Caco-2 (cell line): ENCODE results near the gene STEAP3. TPM values are rescaled to one million over a fixed set of nuclear protein-coding genes. Genes with fewer than 3 reads are reported as not detected.

Source experiments
- BruUV-seq: library from RNA; stranded (reverse); fragments of 400-500 nt; replicated peaks from 2 replicates; lab custom pipeline; 2021; lab: Mats Ljungman, UMichigan
- CTCF ChIA-PET: fragments of 300-600 bp; sonication (Branson Sonifier 250); formaldehyde crosslinking; loops from one replicate; lab custom pipeline; 2022; ENCODE audit warnings: antibody characterized with exemption; lab: Charles Lee
- POLR2A ChIA-PET: fragments of 300-600 bp; sonication (Branson Sonifier 250); formaldehyde crosslinking; loops from one replicate; lab custom pipeline; 2022; ENCODE audit warnings: antibody characterized with exemption; lab: Charles Lee
- DNase-seq, 2 experiments: peaks; one replicate each; pipeline versions ENCODE4 v3.0.0 to v3.0.0-alpha.2; 2020 to 2022
- H3K27me3 ChIP-seq: replicated peaks from 2 replicates; pipeline ENCODE4 v1.6.0; 2011; ENCODE audit warnings: low read length; ENCODE audit not compliant: control insufficient read depth, insufficient read depth
- H3K36me3 ChIP-seq: 2 replicates; pipeline ENCODE4 v1.5.1; 2011; ENCODE audit warnings: low read length; ENCODE audit not compliant: control insufficient read depth, insufficient read depth
- H3K4me1 ChIP-seq: fragments of 250-450 bp; sonication (Bioruptor Pico); 2 replicates; pipeline ENCODE4 v1.5.1; 2020; ENCODE audit warnings: mild to moderate bottlenecking
- H3K4me3 ChIP-seq: 2 replicates; pipeline ENCODE4 v1.5.1; 2011; ENCODE audit warnings: low read depth, mild to moderate bottlenecking, control low read depth, low read length
- H3K9me3 ChIP-seq: fragments of 250-450 bp; sonication (Bioruptor Pico); 2 replicates; pipeline ENCODE4 v1.5.1; 2020; ENCODE audit warnings: mild to moderate bottlenecking, moderate library complexity
- H3K27ac Mint-ChIP-seq: one replicate; pipeline ENCODE4 v1.8.0; 2022; ENCODE audit warnings: mixed read lengths; ENCODE audit not compliant: unreplicated experiment
- H3K27me3 Mint-ChIP-seq: one replicate; pipeline ENCODE4 v1.8.0; 2022; ENCODE audit warnings: mixed read lengths; ENCODE audit not compliant: insufficient read depth, unreplicated experiment
- H3K36me3 Mint-ChIP-seq: one replicate; pipeline ENCODE4 v1.8.0; 2022; ENCODE audit warnings: mild to moderate bottlenecking, mixed read lengths; ENCODE audit not compliant: insufficient read depth, unreplicated experiment
- H3K4me1 Mint-ChIP-seq: one replicate; pipeline ENCODE4 v1.8.0; 2022; ENCODE audit warnings: low read depth, mixed read lengths; ENCODE audit not compliant: unreplicated experiment
- H3K4me3 Mint-ChIP-seq: one replicate; pipeline ENCODE4 v1.8.0; 2022; ENCODE audit warnings: mild to moderate bottlenecking, moderate library complexity, mixed read lengths; ENCODE audit not compliant: unreplicated experiment
- H3K9me3 Mint-ChIP-seq: one replicate; pipeline ENCODE4 v1.8.0; 2022; ENCODE audit warnings: mixed read lengths; ENCODE audit not compliant: unreplicated experiment
- intact Hi-C: fragments of 100-400 bp; cut with micrococcal nuclease; formaldehyde crosslinking; loops from one replicate; pipeline ENCODE4 v1.10.0; 2022; ENCODE audit not compliant: unreplicated experiment
- total RNA-seq: library from RNA; stranded (reverse); gene quantifications from 2 replicates; pipeline ENCODE4 v1.2.3, GENCODE V29; 2022
- TF ChIP-seq, protein P1 (sequence below), 2 experiments: fragments of 200-600 bp in 1 of 2; IDR thresholded peaks; 1 replicate in 1 of 2; 2 replicates in 1 of 2; pipeline versions ENCODE4 v1.5.1 to v1.8.0; 2011 to 2022; ENCODE audit warnings: antibody characterized with exemption in 1 of 2, control low read depth in 1 of 2, inconsistent platforms in 1 of 2, low read depth in 1 of 2, low read length in 1 of 2, mild to moderate bottlenecking in 1 of 2, moderate library complexity in 1 of 2; ENCODE audit not compliant: insufficient read depth in 1 of 2, severe bottlenecking in 1 of 2, unreplicated experiment in 1 of 2

The STEAP3 gene
- total RNA-seq, 1 experiment from 2014 or later: 20.4 TPM

GRCh38 chr2:119174993-119175347, 48.7 kb upstream of the STEAP3 start:
- Mint-ChIP-seq H3K27ac (no peak overlapping the region), H3K9me3 (no peaks in the 10 kb centered on the region), H3K4me3 (no peak overlapping the region), H3K36me3 (no peaks in the 10 kb centered on the region), H3K4me1 (no peaks in the 10 kb centered on the region), H3K27me3 (peaks cover 2% of the 10 kb centered on the region)
- BruUV-seq: no TSS peak
- H3K9me3 ChIP-seq: no peaks in the 10 kb centered on the region
- intact Hi-C loops: loop anchor here (1.0 kb wide), 3 partner anchors 147 to 294 kb away; no protein-coding TSS in a partner anchor
- ChIA-PET POLR2A (no interaction called here), CTCF (no interaction called here)
- TF ChIP-seq, protein P1, sequence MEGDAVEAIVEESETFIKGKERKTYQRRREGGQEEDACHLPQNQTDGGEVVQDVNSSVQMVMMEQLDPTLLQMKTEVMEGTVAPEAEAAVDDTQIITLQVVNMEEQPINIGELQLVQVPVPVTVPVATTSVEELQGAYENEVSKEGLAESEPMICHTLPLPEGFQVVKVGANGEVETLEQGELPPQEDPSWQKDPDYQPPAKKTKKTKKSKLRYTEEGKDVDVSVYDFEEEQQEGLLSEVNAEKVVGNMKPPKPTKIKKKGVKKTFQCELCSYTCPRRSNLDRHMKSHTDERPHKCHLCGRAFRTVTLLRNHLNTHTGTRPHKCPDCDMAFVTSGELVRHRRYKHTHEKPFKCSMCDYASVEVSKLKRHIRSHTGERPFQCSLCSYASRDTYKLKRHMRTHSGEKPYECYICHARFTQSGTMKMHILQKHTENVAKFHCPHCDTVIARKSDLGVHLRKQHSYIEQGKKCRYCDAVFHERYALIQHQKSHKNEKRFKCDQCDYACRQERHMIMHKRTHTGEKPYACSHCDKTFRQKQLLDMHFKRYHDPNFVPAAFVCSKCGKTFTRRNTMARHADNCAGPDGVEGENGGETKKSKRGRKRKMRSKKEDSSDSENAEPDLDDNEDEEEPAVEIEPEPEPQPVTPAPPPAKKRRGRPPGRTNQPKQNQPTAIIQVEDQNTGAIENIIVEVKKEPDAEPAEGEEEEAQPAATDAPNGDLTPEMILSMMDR (IDR thresholded peaks at IDR 0.05; ENCODE audit: insufficient read depth in 1 of 2, low read depth in 1 of 2, low read length in 1 of 2, severe bottlenecking in 1 of 2, unreplicated experiment in 1 of 2): no peak
- no peaks in the 10 kb centered on the region for H3K4me1 ChIP-seq
- DNase-seq: no peak
- no peak overlapping the region for H3K4me3 ChIP-seq
- H3K36me3 ChIP-seq: no peaks in the 10 kb centered on the region
- no peaks in the 10 kb centered on the region for H3K27me3 ChIP-seq

- TF ChIP-seq, protein P1 (IDR thresholded peaks at IDR 0.05; ENCODE audit: insufficient read depth in 1 of 2, low read depth in 1 of 2, low read length in 1 of 2, severe bottlenecking in 1 of 2, unreplicated experiment in 1 of 2): no peak
- no peaks in the 10 kb centered on the region for H3K36me3 Mint-ChIP-seq
- no TSS peak for BruUV-seq
- H3K4me3 Mint-ChIP-seq: no peak overlapping the region
- Histone ChIP-seq H3K27me3 (no peaks in the 10 kb centered on the region), H3K4me1 (no peaks in the 10 kb centered on the region), H3K4me3 (no peak overlapping the region), H3K36me3 (no peaks in the 10 kb centered on the region), H3K9me3 (no peaks in the 10 kb centered on the region)
- H3K27me3 Mint-ChIP-seq: peaks cover 2% of the 10 kb centered on the region
- intact Hi-C loops: no loop called here
- no peak for DNase-seq
- CTCF ChIA-PET: no interaction called here
- no peak overlapping the region for H3K27ac Mint-ChIP-seq
- H3K4me1 Mint-ChIP-seq: no peaks in the 10 kb centered on the region
- H3K9me3 Mint-ChIP-seq: no peaks in the 10 kb centered on the region
- POLR2A ChIA-PET: no interaction called here
Measured at GRCh38 chr2:119175517-119175916, 48.1 kb upstream of the STEAP3 start.

DNA sequence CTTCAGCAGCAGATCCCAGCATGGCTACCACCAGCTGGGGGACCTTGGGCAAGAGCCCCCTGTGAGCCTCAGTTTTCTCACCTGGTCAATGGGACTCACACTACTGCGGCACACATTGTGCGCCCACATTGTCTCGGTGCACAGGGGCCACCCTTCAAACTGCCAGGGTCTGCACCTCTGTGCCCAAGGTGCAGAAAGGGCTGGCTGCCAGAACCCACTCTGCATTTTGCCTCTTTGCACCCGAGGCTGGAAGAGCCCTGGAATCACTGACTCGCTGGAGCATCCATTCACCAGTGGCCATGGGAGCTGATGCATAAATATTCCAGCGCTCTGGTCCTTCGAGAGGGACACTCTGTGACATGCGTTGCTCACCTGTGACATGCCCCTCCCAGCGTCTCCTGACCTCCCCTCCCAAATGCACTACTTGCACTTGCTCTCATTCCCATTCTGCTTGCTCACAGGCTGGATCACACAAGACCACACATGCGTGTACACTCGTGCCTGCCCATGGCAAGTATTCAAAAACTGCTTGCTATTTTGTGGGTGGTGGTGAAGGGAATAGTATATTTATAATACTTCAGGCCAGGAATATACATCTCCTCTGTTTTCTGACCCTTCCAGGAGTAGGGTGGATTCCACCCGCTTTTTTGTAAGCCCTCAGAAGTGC, 46.3 kb upstream of the STEAP3 start:
- no peak overlapping the region for H3K4me3 Mint-ChIP-seq
- no peak overlapping the region for H3K4me3 ChIP-seq
- no peak for DNase-seq

More for the DNA sequence above, 46.3 kb upstream of the STEAP3 start:
- no peaks in the 10 kb centered on the region for H3K27me3 Mint-ChIP-seq
- H3K9me3 ChIP-seq: no peaks in the 10 kb centered on the region
- no peaks in the 10 kb centered on the region for H3K36me3 ChIP-seq
- intact Hi-C loops: no loop called here
- H3K36me3 Mint-ChIP-seq: no peaks in the 10 kb centered on the region
- POLR2A ChIA-PET: no interaction called here
- no peaks in the 10 kb centered on the region for H3K4me1 Mint-ChIP-seq
- no peaks in the 10 kb centered on the region for H3K9me3 Mint-ChIP-seq
- TF ChIP-seq, protein P1 (IDR thresholded peaks at IDR 0.05; ENCODE audit: insufficient read depth in 1 of 2, low read depth in 1 of 2, low read length in 1 of 2, severe bottlenecking in 1 of 2, unreplicated experiment in 1 of 2): no peak
- H3K27me3 ChIP-seq: no peaks in the 10 kb centered on the region
- CTCF ChIA-PET: interaction anchor here (0.5 kb wide), 1 partner anchor 520 kb away, joined by 4 read pairs; no protein-coding TSS in a partner anchor
- no peaks in the 10 kb centered on the region for H3K4me1 ChIP-seq
- H3K27ac Mint-ChIP-seq: no peak overlapping the region
- no TSS peak for BruUV-seq
